Prostate gland (tissue), 2 donors: ENCODE results near the gene YOD1.
A peak's percentile ranks its signal among the peaks of the same experiment; 100 is the strongest.

Experiments
- CTCF ChIP-seq, 4 experiments: fragments of 200-600 bp in 2 of 4; fragments of 450-650 bp in 2 of 4; sonication (generic) in 2 of 4; IDR thresholded peaks; 1 replicate in 3 of 4; 2 replicates in 1 of 4; pipeline ENCODE4 v1.5.1; 2016 to 2019; ENCODE audit warnings: antibody characterized with exemption in 4 of 4, mild to moderate bottlenecking in 2 of 4, moderate library complexity in 2 of 4
- POLR2A ChIP-seq: fragments of 450-650 bp; IDR thresholded peaks from one replicate; pipeline ENCODE4 v1.6.1; 2016; ENCODE audit warnings: antibody characterized with exemption, mild to moderate bottlenecking
- POLR2AphosphoS5 ChIP-seq: sonication (generic); formaldehyde crosslinking; IDR thresholded peaks from one replicate; pipeline ENCODE4 v1.6.1; 2017; ENCODE audit warnings: antibody characterized with exemption

DNA sequence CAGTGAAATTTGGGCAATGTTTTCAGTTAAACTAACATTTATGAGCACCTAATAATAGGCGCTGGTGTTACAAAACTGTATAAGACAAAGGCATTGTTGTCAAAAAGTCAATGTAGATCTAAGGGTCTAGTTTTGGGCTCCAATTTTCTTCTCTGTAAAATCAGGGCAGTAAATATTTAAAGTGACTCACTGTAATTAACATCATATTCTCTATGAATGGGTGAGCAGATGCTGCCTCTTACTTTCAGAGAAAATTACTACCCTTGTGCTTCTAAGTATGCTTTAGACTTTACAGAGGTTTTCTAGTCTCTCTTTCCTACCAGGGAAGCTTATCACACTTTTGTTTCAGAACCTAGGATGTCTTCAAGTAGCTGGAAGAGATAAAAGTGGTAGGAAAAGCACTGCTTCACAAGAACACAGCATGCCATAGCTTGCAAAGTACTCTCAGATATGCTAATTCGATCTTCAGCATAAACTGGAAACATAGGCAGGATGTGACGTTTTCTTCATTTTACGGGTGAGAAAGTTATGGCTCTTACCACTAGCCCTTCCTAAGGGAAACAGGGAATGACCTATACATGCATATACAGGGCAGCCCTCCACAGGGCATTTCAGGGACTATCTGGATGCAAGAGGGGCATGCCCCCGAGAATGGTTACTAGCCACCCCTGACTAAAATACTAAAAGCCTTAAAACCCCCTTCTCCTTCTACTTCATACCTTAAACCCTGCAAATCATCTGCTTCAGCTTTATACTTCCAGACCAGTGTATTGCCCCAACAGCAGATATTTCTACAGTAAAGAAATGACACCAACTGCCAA is 21.1 kb downstream of the YOD1 start:
- TF ChIP-seq POLR2A (peak; percentile 27), CTCF (IDR thresholded peaks at IDR 0.05) (no peak), POLR2AphosphoS5 (no peak)
